ENCODE data around the gene TMEM244.
A peak's percentile ranks its signal among the peaks of the same experiment; 100 is the strongest.

Gene TMEM244

GRCh38 chr6:129903082-129903481, 42.0 kb upstream of the TMEM244 start:
- Histone ChIP-seq H3K9ac (ENCODE audit: low read length) (no peak overlapping the region), H3K4me3 (ENCODE audit: low read length) (no peak overlapping the region), H3K9me3 (ENCODE audit: insufficient read depth, low read length) (no peaks in the 10 kb centered on the region), H3K4me2 (ENCODE audit: low read length) (no peak overlapping the region), H2AFZ (ENCODE audit: low read depth, low read length) (no peak overlapping the region), H3K36me3 (replicated peaks; ENCODE audit: low read depth, low read length) (no peaks in the 10 kb centered on the region), H3K27me3 (ENCODE audit: low read depth, low read length) (no peaks in the 10 kb centered on the region), H3K79me2 (ENCODE audit: low read length) (no peaks in the 10 kb centered on the region), H4K20me1 (ENCODE audit: insufficient read depth, low read length) (no peaks in the 10 kb centered on the region), H3K27ac (ENCODE audit: low read length) (no peak overlapping the region), H3K4me1 (ENCODE audit: low read length) (peaks cover 39% of the 10 kb centered on the region)
- TF ChIP-seq CTCF (IDR thresholded peaks at IDR 0.05; ENCODE audit: low read depth, low read length) (no peak), EZH2phosphoT487 (IDR thresholded peaks at IDR 0.05; ENCODE audit: low read depth) (no peak)

DNA sequence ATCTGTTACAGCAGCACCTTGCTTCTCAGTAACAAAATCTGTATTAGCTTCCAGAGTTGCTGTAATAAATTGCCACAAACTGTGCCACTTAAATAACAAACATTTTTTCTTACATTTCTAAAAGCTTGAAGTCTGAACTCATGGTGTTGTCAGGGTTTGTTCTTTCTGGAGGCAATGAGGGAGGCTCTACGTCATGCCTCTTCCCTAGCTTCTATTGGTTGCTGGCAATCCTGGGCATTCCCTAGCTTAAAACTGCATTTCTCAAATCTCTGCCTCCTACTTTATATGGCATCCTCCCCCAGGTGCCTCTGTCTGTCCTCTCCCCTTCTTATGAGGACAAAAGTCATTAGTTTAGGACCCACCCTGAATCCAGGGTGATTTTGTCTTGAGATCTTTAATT, 41.6 kb upstream of the TMEM244 start:
- no peak overlapping the region for H3K27ac ChIP-seq (ENCODE audit: low read length)
- no peaks in the 10 kb centered on the region for H3K79me2 ChIP-seq (ENCODE audit: low read length)
- H3K9ac ChIP-seq (ENCODE audit: low read length), result no peak overlapping the region
- H3K36me3 ChIP-seq (replicated peaks; ENCODE audit: low read depth, low read length), result no peaks in the 10 kb centered on the region
- H3K4me1 ChIP-seq (ENCODE audit: low read length), result peaks cover 36% of the 10 kb centered on the region
- no peaks in the 10 kb centered on the region for H3K9me3 ChIP-seq (ENCODE audit: insufficient read depth, low read length)
- no peaks in the 10 kb centered on the region for H3K27me3 ChIP-seq (ENCODE audit: low read depth, low read length)
- H2AFZ ChIP-seq (ENCODE audit: low read depth, low read length), result no peak overlapping the region
- TF ChIP-seq EZH2phosphoT487 (IDR thresholded peaks at IDR 0.05; ENCODE audit: low read depth) (no peak), CTCF (IDR thresholded peaks at IDR 0.05; ENCODE audit: low read depth, low read length) (no peak)
- H3K4me3 ChIP-seq (ENCODE audit: low read length), result no peak overlapping the region
- no peak overlapping the region for H3K4me2 ChIP-seq (ENCODE audit: low read length)
- no peaks in the 10 kb centered on the region for H4K20me1 ChIP-seq (ENCODE audit: insufficient read depth, low read length)

DNA sequence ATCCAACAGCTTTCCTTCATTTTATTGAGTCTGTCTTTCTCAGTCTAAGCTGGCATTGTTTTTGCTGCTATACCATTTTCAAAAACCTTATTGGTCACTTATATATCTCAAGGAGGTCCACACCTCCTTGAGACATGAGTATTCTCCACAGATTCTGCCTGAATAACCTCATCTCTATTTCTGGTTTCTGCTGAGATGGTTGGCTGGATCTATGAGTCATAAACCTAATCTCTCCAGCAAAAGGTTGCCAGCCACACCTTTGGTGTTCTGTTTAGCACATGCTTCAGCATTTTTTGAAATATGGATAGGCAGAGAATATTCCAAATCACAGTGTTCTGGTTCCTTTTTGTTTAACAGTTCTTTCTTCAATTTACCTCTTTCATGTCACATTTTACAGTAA, 40.8 kb upstream of the TMEM244 start:
- no peaks in the 10 kb centered on the region for H4K20me1 ChIP-seq (ENCODE audit: insufficient read depth, low read length)
- no peaks in the 10 kb centered on the region for H3K79me2 ChIP-seq (ENCODE audit: low read length)
- H3K4me1 ChIP-seq (ENCODE audit: low read length), result peaks cover 28% of the 10 kb centered on the region
- no peaks in the 10 kb centered on the region for H3K36me3 ChIP-seq (replicated peaks; ENCODE audit: low read depth, low read length)
- no peak overlapping the region for H2AFZ ChIP-seq (ENCODE audit: low read depth, low read length)
- no peak overlapping the region for H3K27ac ChIP-seq (ENCODE audit: low read length)
- TF ChIP-seq EZH2phosphoT487 (IDR thresholded peaks at IDR 0.05; ENCODE audit: low read depth) (no peak), CTCF (IDR thresholded peaks at IDR 0.05; ENCODE audit: low read depth, low read length) (no peak)
- no peak overlapping the region for H3K4me2 ChIP-seq (ENCODE audit: low read length)
- no peaks in the 10 kb centered on the region for H3K9me3 ChIP-seq (ENCODE audit: insufficient read depth, low read length)
- H3K9ac ChIP-seq (ENCODE audit: low read length), result no peak overlapping the region
- no peak overlapping the region for H3K4me3 ChIP-seq (ENCODE audit: low read length)
- no peaks in the 10 kb centered on the region for H3K27me3 ChIP-seq (ENCODE audit: low read depth, low read length)

DNA sequence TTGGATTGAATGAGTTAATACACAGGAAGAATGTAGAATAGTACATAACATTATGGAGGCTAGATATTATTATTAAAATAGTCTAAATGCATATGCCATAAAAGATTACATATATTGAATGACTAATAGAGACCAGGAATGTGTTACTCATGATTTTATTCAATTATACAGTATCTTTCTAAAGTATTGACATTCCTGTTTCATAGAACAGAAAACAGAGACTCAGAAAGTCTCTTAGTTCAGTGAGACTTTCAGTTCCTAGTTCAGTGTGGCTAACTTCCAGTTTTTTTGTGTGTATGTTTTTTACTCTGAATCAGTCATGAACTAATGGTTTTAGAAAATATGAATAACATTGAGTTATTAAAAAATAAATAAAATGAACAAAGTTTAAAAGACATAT, 34.6 kb upstream of the TMEM244 start:
- no peaks in the 10 kb centered on the region for H3K27me3 ChIP-seq (ENCODE audit: low read depth, low read length)
- peak overlapping the region; percentile 48 for H3K4me2 ChIP-seq (ENCODE audit: low read length)
- no peak overlapping the region for H2AFZ ChIP-seq (ENCODE audit: low read depth, low read length)

More for the DNA sequence above, 34.6 kb upstream of the TMEM244 start:
- Histone ChIP-seq H3K4me1 (ENCODE audit: low read length) (peaks cover 28% of the 10 kb centered on the region), H3K4me3 (ENCODE audit: low read length) (no peak overlapping the region), H3K9me3 (ENCODE audit: insufficient read depth, low read length) (no peaks in the 10 kb centered on the region), H3K9ac (ENCODE audit: low read length) (no peak overlapping the region), H3K79me2 (ENCODE audit: low read length) (no peaks in the 10 kb centered on the region), H4K20me1 (ENCODE audit: insufficient read depth, low read length) (no peaks in the 10 kb centered on the region), H3K36me3 (replicated peaks; ENCODE audit: low read depth, low read length) (no peaks in the 10 kb centered on the region), H3K27ac (ENCODE audit: low read length) (peak overlapping the region; percentile 5; the same call in 1 of the 2 replicates)
- TF ChIP-seq CTCF (IDR thresholded peaks at IDR 0.05; ENCODE audit: low read depth, low read length), result no peak
- TF ChIP-seq EZH2phosphoT487 (IDR thresholded peaks at IDR 0.05; ENCODE audit: low read depth), result no peak

Data from OCI-LY3 (cell line).